Measurements from ENCODE around the gene SESN1. TPM values are rescaled to one million over a fixed set of nuclear protein-coding genes. Genes with fewer than 3 reads are reported as not detected.
"Not testable (repeated sequence)": the region's sequence is repeated elsewhere in the genome, so short reads cannot be mapped to it uniquely, and the experiment has no call there.

SESN1 gene
- total RNA-seq, 1 donor from 2014 or later = 8.2 TPM

- peak; percentile 60 for ATAC-seq
These were observed 99.3 kb downstream of the SESN1 start for GRCh38 chr6:108995296-108995695.

GRCh38 chr6:108993876-108994275 lies 100.8 kb downstream of the SESN1 start:
- no peak for ATAC-seq

- ATAC-seq = no peak
These were observed 104.9 kb downstream of the SESN1 start for GRCh38 chr6:108989700-108990099.

GRCh38 chr6:108988765-108989164 lies 105.9 kb downstream of the SESN1 start:
- ATAC-seq = no peak

GRCh38 chr6:108988296-108988695 lies 106.3 kb downstream of the SESN1 start:
- no peak for ATAC-seq

- no peak for ATAC-seq
These were observed 107.5 kb downstream of the SESN1 start for GRCh38 chr6:108987156-108987555.

- no peak for ATAC-seq
These were observed 109.3 kb downstream of the SESN1 start for GRCh38 chr6:108985301-108985700.

GRCh38 chr6:108983151-108983550 lies 111.5 kb downstream of the SESN1 start:
- ATAC-seq = no peak

- no peak for ATAC-seq
These were observed 112.2 kb downstream of the SESN1 start for GRCh38 chr6:108982154-108983113.

- ATAC-seq = not testable (repeated sequence)
These were observed 116.0 kb downstream of the SESN1 start for GRCh38 chr6:108978638-108979037.

- no peak for ATAC-seq
These were observed 120.4 kb downstream of the SESN1 start for GRCh38 chr6:108974201-108974600.

GRCh38 chr6:108969776-108970175 lies 124.9 kb downstream of the SESN1 start:
- ATAC-seq = no peak

- ATAC-seq = no peak
These were observed 126.0 kb downstream of the SESN1 start for GRCh38 chr6:108968325-108969316.

GRCh38 chr6:108966855-108967755 lies 127.5 kb downstream of the SESN1 start:
- ATAC-seq = peak; percentile 55

- no peak for ATAC-seq
These were observed 128.4 kb downstream of the SESN1 start for GRCh38 chr6:108966251-108966650.

- no peak for ATAC-seq
These were observed 132.7 kb downstream of the SESN1 start for GRCh38 chr6:108961985-108962384.

GRCh38 chr6:108961077-108961476 lies 133.6 kb downstream of the SESN1 start:
- ATAC-seq = no peak

- no peak for ATAC-seq
These were observed 134.0 kb downstream of the SESN1 start for GRCh38 chr6:108960601-108961000.

- no peak for ATAC-seq
These were observed 134.6 kb downstream of the SESN1 start for GRCh38 chr6:108959972-108960582.

GRCh38 chr6:108958900-108959770 lies 135.5 kb downstream of the SESN1 start:
- no peak for ATAC-seq
